Dermis blood vessel endothelial cell (primary cell): Measurements from ENCODE around the gene PPP1R7. TPM values are rescaled to one million over a fixed set of nuclear protein-coding genes. Genes with fewer than 3 reads are reported as not detected.
A peak's percentile ranks its signal among the peaks of the same experiment; 100 is the strongest.

Experiments used
- DNase-seq: peaks from one replicate; pipeline ENCODE4 v3.0.0; 2010
- total RNA-seq: library from RNA; depleted of rRNA; stranded (reverse); fragments of >200 nt; gene quantifications from 2 replicates; pipeline ENCODE4 v1.2.3, GENCODE V29; 2014

Gene PPP1R7
- total RNA-seq, 1 donor from 2014 or later = 55.1 TPM

DNA sequence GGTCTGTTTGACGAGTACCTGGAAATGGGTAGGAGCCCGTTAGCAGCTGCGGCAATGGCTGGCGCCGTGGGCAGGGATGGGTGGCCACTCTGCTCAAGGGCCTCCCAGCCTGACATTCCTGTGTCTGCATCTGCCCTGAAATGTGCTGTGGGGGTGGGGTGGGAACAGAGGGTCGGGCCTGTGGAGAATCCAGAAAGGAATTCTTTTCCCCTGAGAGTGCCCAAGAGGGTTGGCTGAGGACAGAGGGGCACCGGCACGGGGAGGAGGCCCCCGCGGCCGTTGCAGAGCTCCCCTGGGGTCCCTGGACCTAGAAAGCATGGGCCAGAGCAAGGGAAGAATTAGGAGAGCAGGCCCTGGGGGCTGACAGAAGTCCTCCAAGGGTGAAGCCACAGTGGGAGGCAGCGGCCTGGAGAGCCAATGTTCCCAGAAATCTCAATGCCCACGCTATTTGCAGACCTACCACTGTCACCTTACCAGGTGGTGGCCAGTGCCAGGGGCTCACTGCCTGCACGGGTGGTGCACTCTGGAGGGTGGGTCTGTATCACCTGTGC, 66.0 kb downstream of the PPP1R7 start:
- no peak for DNase-seq

DNA sequence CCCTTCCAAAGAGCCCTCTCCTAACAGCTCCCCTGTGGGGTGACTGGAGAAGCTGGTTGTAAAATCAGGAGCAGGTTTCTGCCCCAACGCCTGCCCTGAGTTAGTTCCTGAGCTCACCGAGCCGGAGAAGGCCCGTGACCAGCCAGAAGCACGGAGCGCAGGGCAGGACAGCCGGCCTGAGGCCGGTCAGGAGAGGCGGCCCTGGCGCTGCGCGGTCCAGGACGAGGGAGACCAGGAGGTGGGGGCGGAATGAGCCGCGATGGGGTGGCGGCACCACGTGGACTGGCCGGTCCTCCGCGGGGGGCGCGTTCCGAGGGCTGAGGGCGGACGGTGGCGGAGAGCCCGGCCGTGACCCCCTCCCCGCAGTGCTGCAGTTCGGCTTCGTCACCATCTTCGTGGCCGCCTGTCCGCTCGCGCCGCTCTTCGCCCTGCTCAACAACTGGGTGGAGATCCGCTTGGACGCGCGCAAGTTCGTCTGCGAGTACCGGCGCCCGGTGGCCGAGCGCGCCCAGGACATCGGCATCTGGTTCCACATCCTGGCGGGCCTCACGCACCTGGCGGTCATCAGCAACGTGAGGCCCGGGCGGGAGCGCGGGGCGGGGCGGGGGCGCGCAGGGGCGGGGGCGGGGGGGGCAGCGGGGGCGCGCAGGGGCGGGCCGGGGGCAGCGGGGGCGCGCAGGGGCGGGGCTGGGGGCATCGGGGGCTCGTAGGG, 67.2 kb downstream of the PPP1R7 start:
- DNase-seq = peak; percentile 64

DNA sequence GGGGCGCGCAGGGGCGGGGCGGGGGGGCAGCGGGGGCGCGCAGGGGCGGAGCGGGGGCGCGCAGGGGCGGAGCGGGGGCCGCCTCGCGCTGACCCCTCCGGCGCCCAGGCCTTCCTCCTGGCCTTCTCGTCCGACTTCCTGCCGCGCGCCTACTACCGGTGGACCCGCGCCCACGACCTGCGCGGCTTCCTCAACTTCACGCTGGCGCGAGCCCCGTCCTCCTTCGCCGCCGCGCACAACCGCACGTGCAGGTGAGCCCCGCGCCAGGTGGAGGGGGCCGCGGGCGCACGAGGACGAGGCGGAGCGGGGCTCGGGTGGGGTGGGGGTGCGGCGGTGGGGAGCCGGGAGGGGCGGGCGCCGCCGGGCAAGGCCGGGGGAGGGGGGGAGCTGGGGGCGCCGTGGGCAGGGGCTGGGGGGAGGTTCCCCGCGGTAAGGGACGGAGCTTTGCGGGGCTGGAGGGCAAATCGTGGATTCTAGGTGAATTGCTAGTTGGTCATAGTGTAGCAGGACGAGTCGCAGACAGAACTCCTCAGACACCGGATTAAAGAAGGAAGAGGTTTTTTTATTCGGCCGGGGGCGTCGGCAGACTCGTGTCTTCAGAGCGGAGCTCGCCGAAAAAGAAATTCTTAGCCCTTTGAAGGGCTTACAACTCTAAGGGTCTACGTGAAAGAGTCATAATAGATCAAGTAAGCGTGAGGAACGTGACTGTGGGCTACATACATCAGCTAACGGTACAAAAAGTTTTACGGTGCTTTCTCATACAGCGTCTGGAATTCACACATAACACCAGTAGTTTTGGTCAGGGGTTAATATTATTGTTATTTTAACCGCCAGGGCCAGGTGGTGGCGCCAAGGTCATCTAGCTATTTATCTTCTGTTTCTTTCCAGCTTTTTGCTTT, 68.1 kb downstream of the PPP1R7 start:
- peak; percentile 33 for DNase-seq

DNA sequence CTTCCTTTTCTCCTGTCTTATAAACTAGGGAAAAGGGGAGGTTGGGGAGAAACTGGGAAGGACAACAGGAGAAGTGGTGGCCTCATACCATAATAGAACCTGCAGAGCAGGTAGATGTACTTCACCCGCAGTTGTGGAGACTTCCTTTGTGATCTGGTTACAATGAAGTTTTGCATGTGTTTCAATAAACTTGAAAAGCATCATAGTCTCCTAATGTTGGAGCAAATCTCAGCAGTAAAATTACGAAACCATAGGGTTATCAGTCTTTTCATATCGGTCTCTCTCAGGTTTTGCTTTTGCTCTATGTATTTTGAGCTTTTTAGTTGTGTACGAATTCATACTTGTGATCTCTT, 68.7 kb downstream of the PPP1R7 start:
- DNase-seq = no peak

DNA sequence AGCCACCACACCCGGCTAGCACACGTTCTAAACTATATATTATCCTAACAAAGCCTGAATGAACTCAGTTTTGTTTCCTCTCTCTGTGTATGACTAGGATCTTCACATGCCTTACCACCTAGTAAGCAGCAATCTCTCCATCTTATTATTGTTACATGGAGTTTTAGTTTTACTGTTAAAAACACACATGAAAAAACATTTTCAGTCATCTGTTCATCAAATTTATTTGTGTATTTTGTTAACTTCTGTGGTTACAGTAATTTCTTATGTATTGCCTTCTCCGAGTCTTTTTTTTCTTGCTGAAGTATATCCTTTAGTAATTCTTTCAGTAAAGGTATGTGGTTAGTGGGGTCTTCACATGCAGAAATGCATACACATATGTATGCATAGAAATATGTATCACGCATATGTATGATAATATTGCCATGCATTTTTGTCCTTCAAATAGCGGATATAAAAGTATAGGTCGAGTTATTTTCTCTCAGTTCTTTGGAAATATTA, 69.6 kb downstream of the PPP1R7 start:
- DNase-seq = no peak

DNA sequence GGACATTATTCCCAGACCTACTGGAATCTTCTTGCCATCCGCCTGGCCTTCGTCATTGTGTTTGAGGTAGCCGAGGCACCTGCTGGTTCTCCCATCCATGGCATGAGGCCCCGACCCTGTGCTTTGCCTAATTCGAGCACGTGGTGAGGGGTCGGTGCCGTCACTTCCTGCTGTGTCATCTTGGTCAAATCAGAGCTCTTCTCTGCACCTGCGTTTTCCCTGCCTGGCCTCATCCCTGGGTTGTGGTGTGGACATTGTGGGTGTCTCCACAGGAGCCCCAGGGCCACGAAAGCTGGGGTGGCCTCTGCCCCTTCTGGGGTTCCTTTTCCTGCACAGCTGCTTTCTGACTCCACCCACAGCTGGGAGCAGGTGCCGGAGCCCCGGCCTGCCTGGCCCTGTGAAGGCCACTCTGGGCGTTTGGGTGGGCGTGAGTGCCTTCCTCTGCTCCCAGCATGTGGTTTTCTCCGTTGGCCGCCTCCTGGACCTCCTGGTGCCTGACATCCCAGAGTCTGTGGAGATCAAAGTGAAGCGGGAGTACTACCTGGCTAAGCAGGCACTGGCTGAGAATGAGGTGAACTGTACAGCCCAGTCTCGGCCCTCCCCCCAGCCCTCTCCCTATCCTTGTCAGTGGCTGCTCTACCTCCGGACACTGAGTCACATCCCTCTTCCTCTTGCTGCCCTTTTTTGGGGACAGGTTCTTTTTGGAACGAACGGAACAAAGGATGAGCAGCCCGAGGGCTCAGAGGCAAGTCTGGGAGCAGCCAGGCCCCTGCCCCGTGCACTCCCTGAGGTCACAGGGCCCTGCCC, 73.1 kb downstream of the PPP1R7 start:
- DNase-seq = peak; percentile 60

DNA sequence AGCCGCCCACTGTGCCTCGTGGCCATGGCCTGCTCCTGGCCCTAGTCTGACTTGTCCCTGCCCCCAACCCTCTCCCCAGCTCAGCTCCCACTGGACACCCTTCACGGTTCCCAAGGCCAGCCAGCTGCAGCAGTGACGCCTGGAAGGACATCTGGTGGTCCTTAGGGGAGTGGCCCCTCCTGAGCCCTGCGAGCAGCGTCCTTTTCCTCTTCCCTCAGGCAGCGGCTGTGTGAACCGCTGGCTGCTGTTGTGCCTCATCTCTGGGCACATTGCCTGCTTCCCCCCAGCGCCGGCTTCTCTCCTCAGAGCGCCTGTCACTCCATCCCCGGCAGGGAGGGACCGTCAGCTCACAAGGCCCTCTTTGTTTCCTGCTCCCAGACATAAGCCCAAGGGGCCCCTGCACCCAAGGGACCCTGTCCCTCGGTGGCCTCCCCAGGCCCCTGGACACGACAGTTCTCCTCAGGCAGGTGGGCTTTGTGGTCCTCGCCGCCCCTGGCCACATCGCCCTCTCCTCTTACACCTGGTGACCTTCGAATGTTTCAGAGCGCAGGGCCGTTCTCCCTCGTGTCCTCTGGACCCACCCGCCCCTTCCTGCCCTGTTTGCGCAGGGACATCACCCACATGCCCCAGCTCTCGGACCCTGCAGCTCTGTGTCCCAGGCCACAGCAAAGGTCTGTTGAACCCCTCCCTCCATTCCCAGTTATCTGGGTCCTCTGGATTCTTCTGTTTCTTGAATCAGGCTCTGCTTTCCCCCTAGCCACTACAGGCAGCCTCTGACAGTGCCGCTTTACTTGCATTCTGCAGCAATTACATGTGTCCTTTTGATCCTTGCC, 74.0 kb downstream of the PPP1R7 start:
- DNase-seq = peak; percentile 52

DNA sequence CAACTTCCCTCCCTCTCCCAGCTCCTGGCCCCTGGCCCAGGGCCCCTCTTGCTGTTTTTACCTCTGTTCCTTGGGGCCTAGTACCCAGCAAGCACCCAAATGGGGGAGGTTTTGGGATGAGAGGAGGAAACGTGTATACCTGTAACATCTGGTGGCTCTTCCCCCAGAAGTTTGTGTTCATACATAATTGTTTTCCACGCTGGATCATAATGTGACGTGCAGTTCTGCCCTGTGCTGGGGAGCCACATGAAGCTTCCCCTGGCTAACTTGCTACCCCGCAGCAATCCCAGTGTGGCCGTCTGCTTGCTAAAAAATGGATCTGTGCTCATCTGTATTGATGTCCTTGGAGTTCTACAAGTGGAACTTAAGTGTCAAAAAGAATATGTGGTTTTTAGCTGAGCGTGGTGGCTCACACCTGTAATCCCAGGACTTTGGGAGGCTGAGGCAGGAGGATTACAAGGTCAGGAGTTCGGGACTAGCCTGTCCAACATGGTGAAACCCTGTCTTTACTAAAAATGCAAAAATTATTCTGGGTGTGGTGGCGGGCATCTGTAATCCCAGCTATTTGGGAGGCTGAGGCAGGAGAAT, 74.7 kb downstream of the PPP1R7 start:
- no peak for DNase-seq

DNA sequence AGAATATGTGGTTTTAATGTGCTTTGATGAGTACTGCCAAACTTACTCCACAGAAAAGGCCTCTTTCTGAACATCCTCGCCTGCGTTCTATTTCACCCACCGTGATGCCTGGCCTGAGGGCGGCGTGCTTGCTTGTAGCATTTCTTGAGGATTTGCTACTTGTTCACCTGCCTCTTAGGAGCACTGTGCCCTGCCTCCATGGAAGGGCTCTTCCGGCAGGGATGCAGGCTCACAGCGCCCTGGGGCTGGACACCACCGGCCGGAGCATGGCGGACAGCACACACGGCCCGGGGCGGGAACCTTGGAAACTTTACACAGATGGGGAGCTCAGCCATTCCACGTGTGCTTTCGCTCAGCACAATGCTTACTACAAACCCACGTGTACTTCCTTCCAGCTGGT, 75.3 kb downstream of the PPP1R7 start:
- no peak for DNase-seq

DNA sequence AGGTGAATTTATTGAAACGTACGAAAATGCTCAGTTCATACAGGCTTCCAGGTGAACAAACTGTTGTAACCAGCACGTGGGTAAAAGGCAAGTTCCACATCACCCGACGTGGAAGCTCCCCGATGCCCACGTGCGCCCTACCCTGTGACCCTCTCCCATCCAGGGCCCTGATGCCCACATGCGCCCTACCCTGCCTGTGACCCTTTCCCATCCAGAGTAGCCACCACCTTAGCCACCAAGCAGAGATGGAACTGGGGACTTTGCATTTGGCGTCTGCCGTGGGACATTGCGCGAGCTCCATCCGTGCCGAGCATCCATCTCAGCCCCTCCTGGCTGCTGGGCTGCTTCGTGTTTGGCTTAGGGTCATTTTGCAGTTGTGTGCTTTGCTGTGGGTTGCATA, 75.7 kb downstream of the PPP1R7 start:
- DNase-seq = no peak

DNA sequence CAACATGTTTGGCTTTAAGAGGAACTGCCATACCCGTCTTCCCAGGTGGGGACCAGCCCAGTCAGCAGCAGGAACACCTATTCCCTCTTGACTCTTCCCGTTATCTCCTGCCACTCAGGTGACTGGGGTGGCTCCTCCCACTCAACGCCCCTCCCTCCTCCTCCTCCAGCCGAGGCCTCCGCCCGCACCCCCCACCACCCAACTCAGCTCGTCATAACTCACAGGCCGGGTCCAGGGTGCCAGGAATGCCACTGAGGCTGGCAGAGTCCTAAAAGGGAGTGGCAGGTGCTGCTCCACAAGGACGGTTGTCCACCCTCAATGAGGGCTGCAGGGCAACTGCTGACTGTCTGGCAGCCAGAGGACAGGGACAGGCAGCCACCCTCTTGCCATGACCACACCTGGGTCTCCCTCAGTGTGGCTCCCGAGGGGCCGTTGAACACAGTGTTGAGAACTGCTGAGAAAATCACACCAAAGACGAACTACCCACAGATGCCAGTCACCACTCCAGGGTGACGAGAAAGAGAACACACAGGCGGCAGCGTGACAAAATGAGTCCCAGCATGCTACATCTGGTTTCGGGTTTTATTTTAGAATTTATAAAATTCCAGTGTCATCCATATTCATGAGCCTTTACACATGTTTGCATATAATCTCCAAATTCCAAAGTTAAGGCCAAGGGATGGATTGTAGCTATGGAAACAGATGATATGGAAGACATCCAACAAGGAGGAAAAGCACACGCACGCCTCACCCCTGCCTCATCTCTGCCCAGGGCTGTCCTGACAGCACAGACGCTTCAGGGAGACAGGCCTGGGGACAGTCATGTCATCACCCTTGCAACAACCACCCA, 76.7 kb downstream of the PPP1R7 start:
- DNase-seq = no peak

DNA sequence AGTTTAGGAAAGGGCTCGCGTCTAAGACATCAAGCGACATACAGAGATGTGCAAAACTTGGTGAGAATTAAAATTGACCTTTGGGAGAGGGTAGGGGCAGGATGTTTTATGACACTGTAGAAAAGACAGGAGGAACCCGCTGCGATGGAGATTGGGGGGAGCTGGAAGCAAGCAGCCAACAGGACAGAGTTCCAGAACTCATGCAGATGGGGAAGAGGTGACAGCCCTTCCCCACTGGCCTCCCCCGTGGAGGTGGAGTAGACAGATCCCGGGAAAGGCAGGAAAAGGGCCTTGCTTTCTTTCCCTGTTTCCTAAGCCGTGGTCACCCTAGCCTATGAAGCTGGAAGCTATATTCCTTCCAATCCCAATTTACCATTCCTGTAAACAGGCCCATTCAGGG, 77.3 kb downstream of the PPP1R7 start:
- no peak for DNase-seq

DNA sequence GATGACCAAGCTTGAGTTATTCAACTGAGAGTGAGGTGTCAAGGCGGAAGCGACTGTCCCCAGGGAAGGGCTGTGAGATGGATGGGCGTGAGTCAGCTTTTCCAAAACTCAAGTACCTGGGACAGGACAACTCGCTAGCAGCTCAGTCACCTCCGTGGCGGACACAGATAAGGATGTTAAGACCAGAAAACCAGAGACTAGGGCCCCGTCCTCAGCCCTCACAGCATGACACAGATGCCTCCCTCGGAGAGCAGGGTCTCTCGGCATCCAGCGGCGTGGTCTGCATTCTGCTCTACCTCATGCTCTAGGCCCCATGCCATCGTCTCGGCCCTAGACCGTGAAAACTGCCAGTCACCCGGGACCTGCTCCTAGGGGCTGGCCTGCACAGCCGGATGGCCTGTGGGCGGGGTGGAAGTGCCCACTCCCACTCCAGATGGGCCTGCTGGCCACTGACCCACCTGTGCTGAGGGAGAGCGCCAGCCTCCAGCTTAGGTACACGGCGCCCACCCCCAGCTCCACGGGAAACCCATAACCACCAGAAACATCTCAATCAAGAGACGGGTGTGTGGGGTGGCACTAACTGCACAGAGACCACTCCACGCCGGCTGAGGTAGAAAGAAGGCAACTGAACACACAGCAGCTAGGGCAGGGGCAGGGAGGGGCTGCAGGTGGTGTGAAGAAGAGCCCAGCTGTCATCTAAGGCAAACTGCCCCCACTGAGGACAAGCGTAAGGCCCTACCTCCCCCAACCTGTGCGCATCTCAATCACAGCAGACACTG, 78.0 kb downstream of the PPP1R7 start:
- no peak for DNase-seq

DNA sequence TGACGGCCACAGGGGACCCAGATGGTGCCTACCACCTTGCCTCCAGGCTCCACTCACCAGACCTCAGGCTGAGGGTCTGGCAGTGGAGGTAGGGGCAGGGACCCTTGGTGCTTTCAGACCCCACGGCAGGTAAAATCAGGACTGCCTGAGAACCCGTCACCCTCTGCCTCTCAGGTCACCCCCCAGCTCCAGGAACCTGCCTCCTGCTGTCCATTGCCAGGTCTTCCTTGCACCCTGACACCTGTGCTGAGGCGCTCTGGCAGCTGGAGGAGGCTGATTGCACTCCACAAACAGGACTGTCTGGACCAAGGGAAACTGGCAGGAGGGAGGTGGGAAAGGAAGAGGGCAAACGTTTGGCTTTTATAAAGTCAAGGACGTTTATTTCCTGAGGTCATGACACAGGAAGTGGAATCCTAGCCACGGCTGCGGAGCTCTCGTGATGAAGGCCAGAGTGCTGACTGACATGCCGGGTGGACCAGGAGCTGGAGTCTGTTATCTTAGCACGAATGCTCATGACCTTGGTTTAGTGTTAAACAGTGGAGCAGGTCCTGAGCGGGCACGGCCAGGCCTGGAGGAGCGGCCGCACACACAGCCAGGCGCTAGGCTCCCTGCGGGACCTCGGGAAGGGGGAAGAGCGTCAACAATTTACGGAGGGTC, 78.7 kb downstream of the PPP1R7 start:
- DNase-seq = peak; percentile 22

DNA sequence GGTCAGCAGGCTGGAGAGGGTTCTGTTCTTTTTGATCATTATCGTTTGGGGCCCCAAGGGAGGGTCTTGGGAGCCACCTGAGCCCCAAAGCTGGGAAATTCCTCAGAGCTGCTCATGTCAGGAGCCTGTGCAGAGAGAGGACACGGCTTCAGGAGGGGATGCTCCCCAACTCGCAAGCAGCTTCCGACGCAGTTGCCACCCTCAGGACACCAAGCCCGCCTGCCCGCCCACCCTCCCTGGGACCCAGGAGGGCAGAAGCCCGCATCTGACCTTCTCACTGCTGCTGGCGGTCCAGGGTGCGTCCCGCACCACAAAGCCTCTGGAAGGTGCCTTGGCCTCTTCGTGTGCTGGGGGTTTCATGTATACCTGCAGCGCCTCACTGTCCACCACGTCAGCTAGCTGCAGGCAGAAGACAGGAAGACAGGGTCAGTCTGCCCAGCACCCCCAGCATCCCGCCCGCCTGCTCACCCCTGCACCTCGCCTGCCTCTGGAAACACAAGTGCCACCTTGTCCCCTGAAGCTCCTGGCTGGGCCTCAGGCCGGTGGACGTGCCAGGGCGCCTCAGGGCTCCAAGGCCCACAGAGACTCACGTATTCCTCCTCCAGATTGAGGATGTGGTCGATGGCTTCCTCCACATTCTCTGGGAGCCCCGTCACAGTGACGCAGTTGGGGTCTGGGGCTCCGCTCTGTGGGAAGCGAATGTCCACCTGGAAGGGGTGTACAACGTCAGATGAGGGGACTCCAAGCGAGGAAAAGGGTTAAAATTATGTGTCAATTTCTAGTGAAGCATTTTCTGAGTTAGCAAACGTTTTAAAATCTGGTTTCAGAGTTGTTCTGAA, 79.5 kb downstream of the PPP1R7 start:
- no peak for DNase-seq

DNA sequence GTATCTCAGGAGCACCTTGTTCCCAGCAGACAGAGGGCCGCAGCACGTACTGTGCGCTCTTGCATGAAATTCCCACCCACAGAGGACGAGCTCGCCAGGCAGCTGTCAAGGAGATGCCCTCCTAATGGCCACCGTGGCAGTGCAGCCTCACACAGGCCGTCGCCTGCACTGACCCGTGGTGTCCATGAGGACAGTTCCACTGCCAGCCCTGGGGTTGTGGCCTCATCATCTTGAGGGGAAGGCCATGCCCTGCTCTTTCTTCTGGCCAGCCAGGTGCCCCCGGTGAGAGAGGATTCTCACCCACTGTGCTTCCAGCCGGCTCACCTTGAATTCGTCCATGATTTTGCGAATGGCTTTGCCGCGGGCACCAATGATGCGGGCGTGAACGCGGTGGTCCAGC, 80.2 kb downstream of the PPP1R7 start:
- DNase-seq = no peak

DNA sequence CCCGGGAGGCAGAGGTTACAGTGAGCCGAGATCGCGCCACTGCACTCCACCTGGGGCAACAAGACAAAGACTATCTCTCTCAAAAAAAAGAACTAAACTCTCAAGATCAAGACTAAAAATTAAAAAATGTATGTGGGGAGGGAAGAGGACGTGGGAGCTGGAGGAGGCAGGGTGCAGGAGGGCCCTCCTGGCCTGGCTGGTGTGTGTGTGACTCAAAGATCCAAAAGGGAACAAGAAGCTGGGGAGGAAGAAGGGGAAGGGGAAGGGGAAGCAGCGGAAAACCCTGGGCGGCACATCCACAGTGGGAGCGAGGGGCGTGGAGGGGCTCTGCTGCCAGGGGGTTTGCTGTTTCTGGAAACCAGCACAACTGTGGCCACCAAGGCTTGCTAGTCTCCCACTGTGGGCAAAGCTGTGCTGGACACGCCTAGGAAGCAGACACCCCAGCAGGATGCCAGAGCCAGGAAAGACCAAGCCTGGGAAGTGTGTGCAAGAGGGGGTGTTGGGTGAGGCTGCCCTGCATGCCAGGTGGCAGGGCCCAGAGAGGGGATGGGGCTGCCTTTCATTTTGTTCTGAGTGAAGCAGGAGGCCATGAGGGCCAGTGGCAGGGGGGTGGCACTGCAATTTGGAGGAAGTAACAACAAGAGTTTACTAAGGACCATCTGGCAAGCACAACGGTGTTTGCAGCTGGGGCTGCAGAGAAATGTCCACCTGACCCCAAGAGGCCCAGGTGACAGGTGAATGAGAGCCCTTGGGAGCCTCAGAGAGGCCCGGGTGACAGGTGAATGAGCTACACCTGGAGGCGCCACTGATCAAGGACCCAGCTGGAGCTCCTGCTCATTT, 82.7 kb downstream of the PPP1R7 start:
- no peak for DNase-seq
